Measurements from ENCODE around the gene DAB1.
"Not testable (repeated sequence)": the region's sequence is repeated elsewhere in the genome, so short reads cannot be mapped to it uniquely, and the experiment has no call there.

DAB1 gene

GRCh38 chr1:57357462-57357861, 66.4 kb downstream of the DAB1 start:
- DNase-seq = no peak

GRCh38 chr1:57353654-57354053, 70.2 kb downstream of the DAB1 start:
- no peak for DNase-seq

- peak; percentile 62 for DNase-seq
Observed at GRCh38 chr1:57350610-57351009, 73.2 kb downstream of the DAB1 start.

GRCh38 chr1:57348921-57349320, 74.9 kb downstream of the DAB1 start:
- no peak for DNase-seq

- DNase-seq = no peak
Observed at GRCh38 chr1:57345916-57346315, 77.9 kb downstream of the DAB1 start.

- DNase-seq = no peak
Observed at GRCh38 chr1:57344265-57344664, 79.6 kb downstream of the DAB1 start.

GRCh38 chr1:57343298-57343915, 80.5 kb downstream of the DAB1 start:
- DNase-seq = not testable (repeated sequence)

GRCh38 chr1:57341721-57342120, 82.1 kb downstream of the DAB1 start:
- DNase-seq = no peak

GRCh38 chr1:57340334-57341070, 83.4 kb downstream of the DAB1 start:
- no peak for DNase-seq

GRCh38 chr1:57337623-57338022, 86.2 kb downstream of the DAB1 start:
- DNase-seq = no peak

- DNase-seq = no peak
Observed at GRCh38 chr1:57336793-57337192, 87.1 kb downstream of the DAB1 start.

- no peak for DNase-seq
Observed at GRCh38 chr1:57331620-57332019, 92.2 kb downstream of the DAB1 start.

GRCh38 chr1:57329937-57330336, 93.9 kb downstream of the DAB1 start:
- no peak for DNase-seq

GRCh38 chr1:57329001-57329527, 94.8 kb downstream of the DAB1 start:
- DNase-seq = no peak

GRCh38 chr1:57327946-57328345, 95.9 kb downstream of the DAB1 start:
- no peak for DNase-seq

GRCh38 chr1:57327336-57327735, 96.5 kb downstream of the DAB1 start:
- no peak for DNase-seq

- no peak for DNase-seq
Observed at GRCh38 chr1:57325536-57325935, 98.3 kb downstream of the DAB1 start.

- no peak for DNase-seq
Observed at GRCh38 chr1:57325117-57325516, 98.7 kb downstream of the DAB1 start.

GRCh38 chr1:57324388-57324787, 99.5 kb downstream of the DAB1 start:
- DNase-seq = no peak

GRCh38 chr1:57321776-57322175, 102.1 kb downstream of the DAB1 start:
- DNase-seq = no peak

- no peak for DNase-seq
Observed at GRCh38 chr1:57319791-57320190, 104.1 kb downstream of the DAB1 start.

- DNase-seq = no peak
Observed at GRCh38 chr1:57319165-57319564, 104.7 kb downstream of the DAB1 start.

- no peak for DNase-seq
Observed at GRCh38 chr1:57316861-57317260, 107.0 kb downstream of the DAB1 start.

- no peak for DNase-seq
Observed at GRCh38 chr1:57316291-57316690, 107.6 kb downstream of the DAB1 start.

GRCh38 chr1:57312869-57313268, 111.0 kb downstream of the DAB1 start:
- no peak for DNase-seq
